ENCODE results near the gene EHD4.

EHD4 gene

GRCh38 chr15:41886741-41887140 lies 85.6 kb downstream of the EHD4 start:
- H3K4me1 ChIP-seq (ENCODE audit: control insufficient read depth in 5 of 5, insufficient read depth in 5 of 5, low read length in 5 of 5), result peaks cover 0 to 10% (median 2%) of the 10 kb centered on the region in 5 donors
- no peak overlapping the region for H3K4me3 ChIP-seq (ENCODE audit: low read depth in 1 of 5, low read length in 5 of 5)
- peaks cover 0 to 3% (median 0%) of the 10 kb centered on the region in 5 donors for H3K36me3 ChIP-seq (ENCODE audit: control insufficient read depth in 5 of 5, insufficient read depth in 5 of 5, low read length in 5 of 5)
- no peaks in the 10 kb centered on the region for H3K9me3 ChIP-seq (ENCODE audit: control insufficient read depth in 5 of 5, low read length in 5 of 5)
- no peaks in the 10 kb centered on the region for H3K27me3 ChIP-seq (ENCODE audit: control insufficient read depth in 5 of 5, insufficient read depth in 4 of 5, low read length in 5 of 5)
- no peak overlapping the region for H3K27ac ChIP-seq (ENCODE audit: low read depth, low read length)
- H3K9ac ChIP-seq (ENCODE audit: low read length in 5 of 5), result no peak overlapping the region

DNA sequence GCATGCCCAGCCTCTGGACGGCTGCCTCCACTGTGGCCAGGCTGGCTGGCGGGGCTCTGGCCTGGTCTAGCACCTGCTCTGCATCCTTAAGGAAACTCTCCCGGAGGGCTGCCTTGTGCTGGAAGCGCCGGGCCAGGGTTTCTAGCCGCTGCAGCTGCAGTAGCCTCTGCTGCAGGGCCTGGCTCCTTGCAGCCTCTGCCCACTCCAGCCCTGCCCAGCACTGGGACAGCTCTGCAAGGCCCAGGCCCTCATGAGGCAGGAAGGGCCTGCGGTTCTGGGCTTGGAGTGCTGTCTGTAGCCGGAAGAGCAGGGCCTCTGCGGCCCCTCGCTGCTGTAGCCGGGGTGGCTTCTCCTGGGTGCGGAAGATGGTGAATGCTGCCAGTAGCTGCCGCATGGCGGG lies 86.5 kb downstream of the EHD4 start:
- no peak overlapping the region for H3K27ac ChIP-seq (ENCODE audit: low read depth, low read length)
- H3K9ac ChIP-seq (ENCODE audit: low read length in 5 of 5), result no peak overlapping the region
- peaks cover 0 to 3% (median 0%) of the 10 kb centered on the region in 5 donors for H3K36me3 ChIP-seq (ENCODE audit: control insufficient read depth in 5 of 5, insufficient read depth in 5 of 5, low read length in 5 of 5)

GRCh38 chr15:41885321-41885720 lies 87.0 kb downstream of the EHD4 start:
- Histone ChIP-seq H3K27ac (ENCODE audit: low read depth, low read length) (no peak overlapping the region), H3K27me3 (ENCODE audit: control insufficient read depth in 5 of 5, insufficient read depth in 4 of 5, low read length in 5 of 5) (peaks cover 0 to 5% (median 2%) of the 10 kb centered on the region in 5 donors)

More for the DNA sequence above, 86.5 kb downstream of the EHD4 start:
- Histone ChIP-seq H3K9me3 (ENCODE audit: control insufficient read depth in 5 of 5, low read length in 5 of 5) (no peaks in the 10 kb centered on the region), H3K4me1 (ENCODE audit: control insufficient read depth in 5 of 5, insufficient read depth in 5 of 5, low read length in 5 of 5) (peaks cover 0 to 15% (median 7%) of the 10 kb centered on the region in 5 donors), H3K4me3 (ENCODE audit: low read depth in 1 of 5, low read length in 5 of 5) (no peak overlapping the region), H3K27me3 (ENCODE audit: control insufficient read depth in 5 of 5, insufficient read depth in 4 of 5, low read length in 5 of 5) (peaks cover 0 to 5% (median 0%) of the 10 kb centered on the region in 5 donors)

GRCh38 chr15:41884458-41884857 lies 87.9 kb downstream of the EHD4 start:
- peaks cover 0 to 5% (median 3%) of the 10 kb centered on the region in 5 donors for H3K27me3 ChIP-seq (ENCODE audit: control insufficient read depth in 5 of 5, insufficient read depth in 4 of 5, low read length in 5 of 5)
- no peaks in the 10 kb centered on the region for H3K9me3 ChIP-seq (ENCODE audit: control insufficient read depth in 5 of 5, low read length in 5 of 5)
- no peak overlapping the region for H3K27ac ChIP-seq (ENCODE audit: low read depth, low read length)
- H3K9ac ChIP-seq (ENCODE audit: low read length in 5 of 5), result no peak overlapping the region
- H3K36me3 ChIP-seq (ENCODE audit: control insufficient read depth in 5 of 5, insufficient read depth in 5 of 5, low read length in 5 of 5), result peaks cover 0 to 3% (median 0%) of the 10 kb centered on the region in 5 donors
- H3K4me3 ChIP-seq (ENCODE audit: low read depth in 1 of 5, low read length in 5 of 5), result no peak overlapping the region
- H3K4me1 ChIP-seq (ENCODE audit: control insufficient read depth in 5 of 5, insufficient read depth in 5 of 5, low read length in 5 of 5), result peaks cover 0 to 15% (median 7%) of the 10 kb centered on the region in 5 donors

More at GRCh38 chr15:41885321-41885720, 87.0 kb downstream of the EHD4 start:
- Histone ChIP-seq H3K36me3 (ENCODE audit: control insufficient read depth in 5 of 5, insufficient read depth in 5 of 5, low read length in 5 of 5) (peaks cover 0 to 3% (median 0%) of the 10 kb centered on the region in 5 donors), H3K4me3 (ENCODE audit: low read depth in 1 of 5, low read length in 5 of 5) (no peak overlapping the region), H3K4me1 (ENCODE audit: control insufficient read depth in 5 of 5, insufficient read depth in 5 of 5, low read length in 5 of 5) (peaks cover 0 to 15% (median 7%) of the 10 kb centered on the region in 5 donors), H3K9me3 (ENCODE audit: control insufficient read depth in 5 of 5, low read length in 5 of 5) (no peaks in the 10 kb centered on the region), H3K9ac (ENCODE audit: low read length in 5 of 5) (no peak overlapping the region)

DNA sequence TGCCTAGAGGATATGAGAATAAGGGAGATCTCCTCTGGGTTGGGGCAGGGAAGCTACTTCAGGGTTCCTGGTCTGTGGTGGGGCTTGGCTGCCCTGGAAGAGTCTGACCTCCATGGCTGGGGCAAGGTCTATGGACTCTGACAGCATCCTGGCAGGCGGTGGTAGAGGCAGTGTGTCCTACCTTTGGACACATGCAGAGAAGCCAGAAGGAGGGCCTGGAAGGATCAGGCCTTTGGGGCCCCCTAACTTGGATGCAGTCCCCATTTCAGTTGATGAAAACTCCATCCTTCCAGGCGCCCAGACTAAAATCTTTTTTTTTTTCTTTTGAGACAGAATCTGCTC lies 88.9 kb downstream of the EHD4 start:
- H3K9me3 ChIP-seq (ENCODE audit: control insufficient read depth in 5 of 5, low read length in 5 of 5), result no peaks in the 10 kb centered on the region

DNA sequence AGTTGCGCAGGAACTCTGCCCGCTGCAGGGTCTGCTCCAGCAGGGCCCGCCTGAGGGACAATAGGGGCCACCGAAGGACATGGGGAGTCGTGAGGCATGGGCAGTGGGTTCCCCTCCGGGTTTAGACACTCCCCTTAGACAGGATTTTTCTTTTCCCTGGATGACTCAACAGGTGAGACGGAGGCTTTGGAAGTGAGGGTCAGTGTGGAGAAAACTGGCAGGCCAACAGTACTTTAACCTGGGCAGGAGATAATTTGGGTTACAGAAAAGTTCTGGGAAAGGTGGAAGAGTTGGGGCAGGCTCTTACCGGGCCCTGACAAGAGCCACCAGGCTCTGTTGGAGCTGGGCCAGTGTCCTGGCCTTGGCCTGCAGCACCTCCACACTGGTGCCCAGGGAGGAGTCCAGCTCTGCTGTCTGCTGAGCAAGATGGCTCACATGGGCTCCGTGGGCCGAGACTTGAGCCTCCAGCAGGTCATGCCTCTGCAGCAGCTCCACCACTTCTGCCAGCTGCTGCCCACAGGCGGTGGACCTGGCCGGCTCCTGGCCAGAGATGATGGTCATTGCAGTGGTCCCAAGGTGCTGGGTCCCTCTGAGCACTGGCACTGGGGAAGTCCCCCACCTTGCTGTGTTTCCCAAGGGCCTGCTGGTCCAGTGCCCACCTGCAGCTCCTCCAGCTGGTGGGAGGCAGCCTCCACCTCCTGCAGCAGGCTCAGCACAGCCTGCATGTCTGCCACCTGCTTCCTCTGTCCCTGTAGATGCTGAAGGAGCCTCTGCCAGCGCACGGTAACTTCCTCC lies 89.5 kb downstream of the EHD4 start:
- Histone ChIP-seq H3K27ac (ENCODE audit: low read depth, low read length) (no peak overlapping the region), H3K4me3 (ENCODE audit: low read depth in 1 of 5, low read length in 5 of 5) (no peak overlapping the region), H3K4me1 (ENCODE audit: control insufficient read depth in 5 of 5, insufficient read depth in 5 of 5, low read length in 5 of 5) (peaks cover 0 to 20% (median 11%) of the 10 kb centered on the region in 5 donors), H3K9me3 (ENCODE audit: control insufficient read depth in 5 of 5, low read length in 5 of 5) (no peaks in the 10 kb centered on the region), H3K9ac (ENCODE audit: low read length in 5 of 5) (no peak overlapping the region), H3K36me3 (ENCODE audit: control insufficient read depth in 5 of 5, insufficient read depth in 5 of 5, low read length in 5 of 5) (peaks cover 0 to 3% (median 0%) of the 10 kb centered on the region in 5 donors), H3K27me3 (ENCODE audit: control insufficient read depth in 5 of 5, insufficient read depth in 4 of 5, low read length in 5 of 5) (peaks cover 0 to 8% (median 5%) of the 10 kb centered on the region in 5 donors)

More for the DNA sequence above, 88.9 kb downstream of the EHD4 start:
- H3K4me3 ChIP-seq (ENCODE audit: low read depth in 1 of 5, low read length in 5 of 5), result no peak overlapping the region
- H3K36me3 ChIP-seq (ENCODE audit: control insufficient read depth in 5 of 5, insufficient read depth in 5 of 5, low read length in 5 of 5), result peaks cover 0 to 3% (median 0%) of the 10 kb centered on the region in 5 donors
- peaks cover 0 to 15% (median 7%) of the 10 kb centered on the region in 5 donors for H3K4me1 ChIP-seq (ENCODE audit: control insufficient read depth in 5 of 5, insufficient read depth in 5 of 5, low read length in 5 of 5)
- peaks cover 0 to 8% (median 5%) of the 10 kb centered on the region in 5 donors for H3K27me3 ChIP-seq (ENCODE audit: control insufficient read depth in 5 of 5, insufficient read depth in 4 of 5, low read length in 5 of 5)
- no peak overlapping the region for H3K9ac ChIP-seq (ENCODE audit: low read length in 5 of 5)
- H3K27ac ChIP-seq (ENCODE audit: low read depth, low read length), result no peak overlapping the region

GRCh38 chr15:41881920-41882688 lies 90.3 kb downstream of the EHD4 start:
- Histone ChIP-seq H3K9me3 (ENCODE audit: control insufficient read depth in 5 of 5, low read length in 5 of 5) (no peaks in the 10 kb centered on the region), H3K27ac (ENCODE audit: low read depth, low read length) (no peak overlapping the region), H3K9ac (ENCODE audit: low read length in 5 of 5) (no peak overlapping the region), H3K36me3 (ENCODE audit: control insufficient read depth in 5 of 5, insufficient read depth in 5 of 5, low read length in 5 of 5) (peaks cover 0 to 3% (median 0%) of the 10 kb centered on the region in 5 donors), H3K4me1 (ENCODE audit: control insufficient read depth in 5 of 5, insufficient read depth in 5 of 5, low read length in 5 of 5) (peaks cover 0 to 25% (median 14%) of the 10 kb centered on the region in 5 donors), H3K27me3 (ENCODE audit: control insufficient read depth in 5 of 5, insufficient read depth in 4 of 5, low read length in 5 of 5) (peaks cover 0 to 8% (median 5%) of the 10 kb centered on the region in 5 donors), H3K4me3 (ENCODE audit: low read depth in 1 of 5, low read length in 5 of 5) (peak overlapping the region in 2 of 5 donors; percentile 18 to 28)

GRCh38 chr15:41881550-41881919 lies 90.8 kb downstream of the EHD4 start:
- Histone ChIP-seq H3K4me3 (ENCODE audit: low read depth in 1 of 5, low read length in 5 of 5) (peak overlapping the region in 1 of 5 donors; percentile 28), H3K36me3 (ENCODE audit: control insufficient read depth in 5 of 5, insufficient read depth in 5 of 5, low read length in 5 of 5) (no peaks in the 10 kb centered on the region), H3K9me3 (ENCODE audit: control insufficient read depth in 5 of 5, low read length in 5 of 5) (no peaks in the 10 kb centered on the region), H3K27me3 (ENCODE audit: control insufficient read depth in 5 of 5, insufficient read depth in 4 of 5, low read length in 5 of 5) (peaks cover 0 to 8% (median 5%) of the 10 kb centered on the region in 5 donors), H3K9ac (ENCODE audit: low read length in 5 of 5) (no peak overlapping the region), H3K4me1 (ENCODE audit: control insufficient read depth in 5 of 5, insufficient read depth in 5 of 5, low read length in 5 of 5) (peaks cover 0 to 25% (median 14%) of the 10 kb centered on the region in 5 donors), H3K27ac (ENCODE audit: low read depth, low read length) (no peak overlapping the region)

- Histone ChIP-seq H3K27ac (ENCODE audit: low read depth, low read length) (no peak overlapping the region), H3K4me3 (ENCODE audit: low read depth in 1 of 5, low read length in 5 of 5) (no peak overlapping the region)
Observed at GRCh38 chr15:41881086-41881485, 91.3 kb downstream of the EHD4 start.

More at GRCh38 chr15:41881086-41881485, 91.3 kb downstream of the EHD4 start:
- Histone ChIP-seq H3K27me3 (ENCODE audit: control insufficient read depth in 5 of 5, insufficient read depth in 4 of 5, low read length in 5 of 5) (peaks cover 0 to 8% (median 5%) of the 10 kb centered on the region in 5 donors), H3K9ac (ENCODE audit: low read length in 5 of 5) (no peak overlapping the region), H3K9me3 (ENCODE audit: control insufficient read depth in 5 of 5, low read length in 5 of 5) (no peaks in the 10 kb centered on the region), H3K4me1 (ENCODE audit: control insufficient read depth in 5 of 5, insufficient read depth in 5 of 5, low read length in 5 of 5) (peaks cover 0 to 25% (median 14%) of the 10 kb centered on the region in 5 donors), H3K36me3 (ENCODE audit: control insufficient read depth in 5 of 5, insufficient read depth in 5 of 5, low read length in 5 of 5) (no peaks in the 10 kb centered on the region)

Measured in subcutaneous abdominal adipose tissue (tissue), 5 donors.